Neural cell (in vitro differentiated cells): Measurements from ENCODE around the gene PTPN21.

ENCODE experiments used
- EZH2 ChIP-seq: fragments of 200-600, 300-800 bp; shearing (Covaris generic), sonication (generic); IDR thresholded peaks from 2 replicates; pipeline ENCODE4 v1.6.1; 2014; ENCODE audit warnings: antibody characterized with exemption, low read length, borderline replicate concordance, mild to moderate bottlenecking; ENCODE audit not compliant: insufficient read depth, poor library complexity, severe bottlenecking
- TF ChIP-seq, protein P1 (sequence below): fragments of 450-650 bp; IDR thresholded peaks from 2 replicates; pipeline ENCODE4 v1.5.1; 2014; ENCODE audit warnings: antibody characterized with exemption, mild to moderate bottlenecking, moderate library complexity; ENCODE audit not compliant: poor library complexity, severe bottlenecking
- TF ChIP-seq, protein P2 (sequence below): IDR thresholded peaks from 2 replicates; pipeline ENCODE4 v1.6.1; 2012; ENCODE audit warnings: borderline replicate concordance

DNA sequence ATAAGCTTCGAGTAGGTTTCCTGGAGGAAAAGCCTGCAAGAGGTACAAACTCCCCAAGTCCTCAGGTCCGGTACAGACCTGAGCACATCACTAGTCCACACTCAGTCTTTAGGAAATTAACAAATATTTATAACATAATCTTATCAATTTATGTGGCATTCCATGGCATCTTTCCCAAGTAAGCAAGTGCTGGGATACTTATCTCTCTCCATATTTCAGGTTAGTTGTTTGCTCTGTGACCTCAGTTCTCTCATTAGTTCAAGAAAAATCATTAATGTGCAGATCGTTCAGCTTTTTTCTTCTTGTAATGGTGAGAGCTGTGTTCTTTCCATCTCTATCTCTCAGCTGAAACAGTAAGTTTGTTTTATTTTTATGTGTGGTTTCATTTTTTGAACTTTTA lies 134.6 kb downstream of the PTPN21 start:
- TF ChIP-seq, protein P1, sequence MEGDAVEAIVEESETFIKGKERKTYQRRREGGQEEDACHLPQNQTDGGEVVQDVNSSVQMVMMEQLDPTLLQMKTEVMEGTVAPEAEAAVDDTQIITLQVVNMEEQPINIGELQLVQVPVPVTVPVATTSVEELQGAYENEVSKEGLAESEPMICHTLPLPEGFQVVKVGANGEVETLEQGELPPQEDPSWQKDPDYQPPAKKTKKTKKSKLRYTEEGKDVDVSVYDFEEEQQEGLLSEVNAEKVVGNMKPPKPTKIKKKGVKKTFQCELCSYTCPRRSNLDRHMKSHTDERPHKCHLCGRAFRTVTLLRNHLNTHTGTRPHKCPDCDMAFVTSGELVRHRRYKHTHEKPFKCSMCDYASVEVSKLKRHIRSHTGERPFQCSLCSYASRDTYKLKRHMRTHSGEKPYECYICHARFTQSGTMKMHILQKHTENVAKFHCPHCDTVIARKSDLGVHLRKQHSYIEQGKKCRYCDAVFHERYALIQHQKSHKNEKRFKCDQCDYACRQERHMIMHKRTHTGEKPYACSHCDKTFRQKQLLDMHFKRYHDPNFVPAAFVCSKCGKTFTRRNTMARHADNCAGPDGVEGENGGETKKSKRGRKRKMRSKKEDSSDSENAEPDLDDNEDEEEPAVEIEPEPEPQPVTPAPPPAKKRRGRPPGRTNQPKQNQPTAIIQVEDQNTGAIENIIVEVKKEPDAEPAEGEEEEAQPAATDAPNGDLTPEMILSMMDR = no peak
- TF ChIP-seq EZH2 = no peak
- TF ChIP-seq, protein P2, sequence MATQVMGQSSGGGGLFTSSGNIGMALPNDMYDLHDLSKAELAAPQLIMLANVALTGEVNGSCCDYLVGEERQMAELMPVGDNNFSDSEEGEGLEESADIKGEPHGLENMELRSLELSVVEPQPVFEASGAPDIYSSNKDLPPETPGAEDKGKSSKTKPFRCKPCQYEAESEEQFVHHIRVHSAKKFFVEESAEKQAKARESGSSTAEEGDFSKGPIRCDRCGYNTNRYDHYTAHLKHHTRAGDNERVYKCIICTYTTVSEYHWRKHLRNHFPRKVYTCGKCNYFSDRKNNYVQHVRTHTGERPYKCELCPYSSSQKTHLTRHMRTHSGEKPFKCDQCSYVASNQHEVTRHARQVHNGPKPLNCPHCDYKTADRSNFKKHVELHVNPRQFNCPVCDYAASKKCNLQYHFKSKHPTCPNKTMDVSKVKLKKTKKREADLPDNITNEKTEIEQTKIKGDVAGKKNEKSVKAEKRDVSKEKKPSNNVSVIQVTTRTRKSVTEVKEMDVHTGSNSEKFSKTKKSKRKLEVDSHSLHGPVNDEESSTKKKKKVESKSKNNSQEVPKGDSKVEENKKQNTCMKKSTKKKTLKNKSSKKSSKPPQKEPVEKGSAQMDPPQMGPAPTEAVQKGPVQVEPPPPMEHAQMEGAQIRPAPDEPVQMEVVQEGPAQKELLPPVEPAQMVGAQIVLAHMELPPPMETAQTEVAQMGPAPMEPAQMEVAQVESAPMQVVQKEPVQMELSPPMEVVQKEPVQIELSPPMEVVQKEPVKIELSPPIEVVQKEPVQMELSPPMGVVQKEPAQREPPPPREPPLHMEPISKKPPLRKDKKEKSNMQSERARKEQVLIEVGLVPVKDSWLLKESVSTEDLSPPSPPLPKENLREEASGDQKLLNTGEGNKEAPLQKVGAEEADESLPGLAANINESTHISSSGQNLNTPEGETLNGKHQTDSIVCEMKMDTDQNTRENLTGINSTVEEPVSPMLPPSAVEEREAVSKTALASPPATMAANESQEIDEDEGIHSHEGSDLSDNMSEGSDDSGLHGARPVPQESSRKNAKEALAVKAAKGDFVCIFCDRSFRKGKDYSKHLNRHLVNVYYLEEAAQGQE = no peak
